ENCODE data around the gene FGD6.

FGD6 gene

GRCh38 chr12:95131589-95132340, 85.5 kb downstream of the FGD6 start:
- TF ChIP-seq CTCF (IDR thresholded peaks at IDR 0.05; ENCODE audit: control extremely low read depth, extremely low read depth, low read depth, missing control alignments) = no peak
- POLR2A ChIA-PET = no interaction called here
- no peak for DNase-seq (ENCODE audit: extremely low spot score)
- CTCF ChIA-PET = interaction anchor here (1.2 to 1.8 kb wide), 3 partner anchors 14 to 422 kb away, joined by 3 to 5 read pairs (median 3); partner anchors contain the start of genes FGD6 and VEZT

- ChIA-PET CTCF (interaction anchor here (0.7 to 1.5 kb wide), 2 partner anchors 14 to 404 kb away, joined by 4 read pairs; no protein-coding TSS in a partner anchor), POLR2A (interaction anchor here (0.6 kb wide), 1 partner anchor 91 kb away, joined by 6 read pairs; no protein-coding TSS in a partner anchor)
- no peak for DNase-seq (ENCODE audit: extremely low spot score)
- TF ChIP-seq CTCF (IDR thresholded peaks at IDR 0.05; ENCODE audit: control extremely low read depth, extremely low read depth, low read depth, missing control alignments) = no peak
Measured at GRCh38 chr12:95130096-95130495, 87.2 kb downstream of the FGD6 start.

GRCh38 chr12:95129115-95129514, 88.2 kb downstream of the FGD6 start:
- CTCF ChIA-PET = interaction anchor here (1.4 kb wide), 1 partner anchor 10 kb away, joined by 3 read pairs; no protein-coding TSS in a partner anchor
- POLR2A ChIA-PET = no interaction called here
- no peak for TF ChIP-seq CTCF (IDR thresholded peaks at IDR 0.05; ENCODE audit: control extremely low read depth, extremely low read depth, low read depth, missing control alignments)
- DNase-seq (ENCODE audit: extremely low spot score) = no peak

GRCh38 chr12:95126736-95127135, 90.5 kb downstream of the FGD6 start:
- no peak for DNase-seq (ENCODE audit: extremely low spot score)
- POLR2A ChIA-PET = no interaction called here
- TF ChIP-seq CTCF (IDR thresholded peaks at IDR 0.05; ENCODE audit: control extremely low read depth, extremely low read depth, low read depth, missing control alignments) = no peak
- CTCF ChIA-PET = interaction anchor here (1.4 to 1.9 kb wide), 2 partner anchors 9 to 407 kb away, joined by 3 to 8 read pairs; no protein-coding TSS in a partner anchor

- TF ChIP-seq CTCF (IDR thresholded peaks at IDR 0.05; ENCODE audit: control extremely low read depth, extremely low read depth, low read depth, missing control alignments) = no peak
- CTCF ChIA-PET = interaction anchor here (1.4 to 1.9 kb wide), 2 partner anchors 9 to 408 kb away, joined by 3 to 8 read pairs; no protein-coding TSS in a partner anchor
- no peak for DNase-seq (ENCODE audit: extremely low spot score)
- POLR2A ChIA-PET = interaction anchor here (0.5 kb wide), 1 partner anchor 357 kb away, joined by 4 read pairs; no protein-coding TSS in a partner anchor
Measured at GRCh38 chr12:95126076-95126475, 91.2 kb downstream of the FGD6 start.

- CTCF ChIA-PET = interaction anchor here (1.1 to 2.1 kb wide), 3 partner anchors 13 to 410 kb away, joined by 3 to 11 read pairs (median 4); no protein-coding TSS in a partner anchor
Measured at GRCh38 chr12:95124106-95124505, 93.2 kb downstream of the FGD6 start.

More at GRCh38 chr12:95124106-95124505, 93.2 kb downstream of the FGD6 start:
- TF ChIP-seq CTCF (IDR thresholded peaks at IDR 0.05; ENCODE audit: control extremely low read depth, extremely low read depth, low read depth, missing control alignments) = no peak
- DNase-seq (ENCODE audit: extremely low spot score) = no peak
- POLR2A ChIA-PET = no interaction called here
